MM.1S (cell line): ENCODE measurements around the gene WDR83.
"Not testable (repeated sequence)": the region's sequence is repeated elsewhere in the genome, so short reads cannot be mapped to it uniquely, and the experiment has no call there.

Source experiments
- EZH2 ChIP-seq: fragments of 300-600 bp; sonication (generic); optimal IDR thresholded peaks from 2 replicates; pipeline ENCODE3; 2017; ENCODE audit warnings: low read depth, mild to moderate bottlenecking, antibody characterized with exemption, low read length, mixed read lengths
- EZH2phosphoT487 ChIP-seq: fragments of 300-600 bp; sonication (generic); IDR thresholded peaks from 2 replicates; pipeline ENCODE4 v1.6.1; 2018; ENCODE audit warnings: antibody characterized with exemption, low read length
- TF ChIP-seq, protein P1 (sequence below): fragments of 300-600 bp; sonication (generic); IDR thresholded peaks from 2 replicates; pipeline ENCODE4 v1.5.1; 2016; ENCODE audit warnings: antibody characterized with exemption, low read length, mixed read lengths

DNA sequence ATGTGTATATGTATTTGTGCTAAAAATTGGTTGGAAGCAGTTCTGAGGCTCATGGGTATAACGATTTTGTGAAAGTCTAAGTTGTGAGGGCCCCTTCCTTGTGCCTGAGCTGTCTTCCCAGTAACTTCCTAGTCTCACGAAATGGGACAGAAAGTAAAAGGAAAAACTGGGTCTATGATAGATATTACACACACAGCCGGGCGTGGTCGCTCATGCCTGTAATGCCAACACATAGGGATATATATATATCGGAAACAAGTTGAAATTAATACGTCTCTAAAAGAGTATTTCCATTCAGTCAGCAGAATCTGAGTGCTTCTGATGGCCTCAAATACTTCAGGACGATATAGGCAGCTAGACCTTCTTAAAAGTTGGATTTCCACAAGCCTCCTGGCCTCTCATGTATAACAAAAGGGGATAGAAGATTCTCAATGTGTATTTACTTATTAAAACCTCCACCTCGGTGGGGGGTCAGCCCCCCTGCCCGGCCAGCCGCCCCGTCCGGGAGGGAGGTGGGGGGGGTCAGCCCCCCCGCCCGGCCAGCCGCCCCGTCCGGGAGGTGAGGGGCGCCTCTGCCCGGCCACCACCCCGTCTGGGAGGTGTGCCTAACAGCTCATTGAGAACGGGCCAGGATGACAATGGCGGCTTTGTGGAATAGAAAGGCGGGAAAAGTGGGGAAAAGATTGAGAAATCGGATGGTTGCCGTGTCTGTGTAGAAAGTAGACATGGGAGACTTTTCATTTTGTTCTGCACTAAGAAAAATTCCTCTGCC is 45.2 kb upstream of the WDR83 start:
- TF ChIP-seq, protein P1, sequence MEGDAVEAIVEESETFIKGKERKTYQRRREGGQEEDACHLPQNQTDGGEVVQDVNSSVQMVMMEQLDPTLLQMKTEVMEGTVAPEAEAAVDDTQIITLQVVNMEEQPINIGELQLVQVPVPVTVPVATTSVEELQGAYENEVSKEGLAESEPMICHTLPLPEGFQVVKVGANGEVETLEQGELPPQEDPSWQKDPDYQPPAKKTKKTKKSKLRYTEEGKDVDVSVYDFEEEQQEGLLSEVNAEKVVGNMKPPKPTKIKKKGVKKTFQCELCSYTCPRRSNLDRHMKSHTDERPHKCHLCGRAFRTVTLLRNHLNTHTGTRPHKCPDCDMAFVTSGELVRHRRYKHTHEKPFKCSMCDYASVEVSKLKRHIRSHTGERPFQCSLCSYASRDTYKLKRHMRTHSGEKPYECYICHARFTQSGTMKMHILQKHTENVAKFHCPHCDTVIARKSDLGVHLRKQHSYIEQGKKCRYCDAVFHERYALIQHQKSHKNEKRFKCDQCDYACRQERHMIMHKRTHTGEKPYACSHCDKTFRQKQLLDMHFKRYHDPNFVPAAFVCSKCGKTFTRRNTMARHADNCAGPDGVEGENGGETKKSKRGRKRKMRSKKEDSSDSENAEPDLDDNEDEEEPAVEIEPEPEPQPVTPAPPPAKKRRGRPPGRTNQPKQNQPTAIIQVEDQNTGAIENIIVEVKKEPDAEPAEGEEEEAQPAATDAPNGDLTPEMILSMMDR = not testable (repeated sequence)
- not testable (repeated sequence) for TF ChIP-seq EZH2, EZH2phosphoT487
